ENCODE measurements around the gene MARCHF2.
"Not testable (repeated sequence)": the region's sequence is repeated elsewhere in the genome, so short reads cannot be mapped to it uniquely, and the experiment has no call there.

The MARCHF2 gene

DNA sequence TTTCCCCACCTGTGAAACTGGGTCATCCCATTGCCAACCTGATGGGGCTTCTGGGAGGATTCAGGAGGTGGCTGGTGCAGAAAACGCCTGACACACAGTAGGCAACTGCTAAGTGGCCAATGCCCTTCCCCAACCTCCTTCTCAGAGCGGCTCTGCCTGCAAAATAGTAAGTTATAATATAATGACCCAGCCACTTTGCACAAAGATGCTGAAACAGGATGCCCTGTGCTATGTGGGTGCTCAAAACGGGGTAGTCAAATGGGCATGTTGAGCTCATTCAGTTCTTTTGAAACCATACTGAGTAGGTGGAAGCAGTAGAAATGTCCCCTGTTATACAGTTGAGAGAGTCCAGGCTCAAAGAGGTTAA, 507 bp downstream of the MARCHF2 start:
- no peak for DNase-seq

DNA sequence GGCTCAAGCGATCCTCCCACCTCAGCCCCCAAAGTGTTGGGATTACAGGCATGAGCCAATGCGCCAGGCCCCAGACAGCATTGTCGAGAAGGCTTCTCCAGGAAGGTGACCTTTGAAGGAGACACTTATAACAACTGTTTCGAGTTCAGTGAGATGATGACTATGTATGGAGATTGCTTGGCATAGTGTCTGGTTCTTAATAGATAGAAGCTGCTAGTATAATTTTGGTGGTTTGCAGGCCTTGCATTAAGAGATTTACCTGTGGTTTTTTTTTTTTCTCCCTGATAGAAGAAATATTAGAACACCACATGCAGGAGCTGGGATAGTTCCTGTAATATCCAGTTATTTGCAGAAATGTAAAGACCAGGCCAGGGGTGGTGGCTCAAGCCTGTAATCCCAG, 3.7 kb downstream of the MARCHF2 start:
- DNase-seq, result no peak

GRCh38 chr19:8421484-8422461, 8.7 kb downstream of the MARCHF2 start:
- DNase-seq, result no peak

DNA sequence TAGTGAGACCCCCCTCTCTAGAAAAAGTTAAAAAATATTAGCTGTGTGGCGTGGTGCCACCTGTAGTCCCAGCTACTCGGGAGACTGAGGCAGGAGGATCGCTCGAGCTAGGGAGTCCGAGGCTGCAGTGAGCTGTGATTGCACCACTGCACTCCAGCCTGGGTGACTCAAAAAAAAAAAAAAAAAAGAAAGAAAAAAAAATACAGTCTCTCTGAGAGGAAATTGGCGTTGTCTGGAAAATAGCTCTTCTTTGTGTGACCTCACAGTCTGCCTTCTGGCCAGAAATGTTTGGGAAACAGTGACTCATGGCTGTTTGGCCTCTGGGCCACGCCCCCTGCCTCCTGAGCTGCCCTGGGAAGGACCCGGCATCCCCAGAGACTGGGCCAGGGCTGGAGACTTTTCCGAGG, 10.7 kb downstream of the MARCHF2 start:
- peak; percentile 36 to 63 for DNase-seq

GRCh38 chr19:8425331-8425730, 12.2 kb downstream of the MARCHF2 start:
- DNase-seq, result not testable (repeated sequence)

GRCh38 chr19:8426283-8426682, 13.2 kb downstream of the MARCHF2 start:
- DNase-seq, result no peak

- no peak for DNase-seq
Measured at GRCh38 chr19:8429044-8429443, 15.9 kb downstream of the MARCHF2 start.

GRCh38 chr19:8429826-8430225, 16.7 kb downstream of the MARCHF2 start:
- no peak for DNase-seq

DNA sequence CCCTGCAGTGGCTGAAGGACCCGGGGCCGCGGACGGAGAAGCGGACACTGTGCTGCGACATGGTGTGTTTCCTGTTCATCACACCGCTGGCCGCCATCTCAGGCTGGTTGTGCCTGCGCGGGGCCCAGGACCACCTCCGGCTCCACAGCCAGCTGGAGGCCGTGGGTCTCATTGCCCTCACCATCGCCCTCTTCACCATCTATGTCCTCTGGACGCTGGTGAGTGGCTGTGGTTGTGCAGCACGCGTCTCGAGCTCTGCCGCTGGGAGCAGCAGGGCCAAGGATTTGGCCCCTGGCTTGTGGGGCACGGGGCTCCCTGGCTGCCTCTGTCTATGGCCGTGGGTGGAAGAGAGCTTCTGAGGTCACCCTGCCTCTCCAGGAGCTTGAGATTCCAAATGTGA, 17.5 kb downstream of the MARCHF2 start:
- no peak for DNase-seq

- DNase-seq, result no peak
Measured at GRCh38 chr19:8438236-8438635, 25.1 kb downstream of the MARCHF2 start.

DNA sequence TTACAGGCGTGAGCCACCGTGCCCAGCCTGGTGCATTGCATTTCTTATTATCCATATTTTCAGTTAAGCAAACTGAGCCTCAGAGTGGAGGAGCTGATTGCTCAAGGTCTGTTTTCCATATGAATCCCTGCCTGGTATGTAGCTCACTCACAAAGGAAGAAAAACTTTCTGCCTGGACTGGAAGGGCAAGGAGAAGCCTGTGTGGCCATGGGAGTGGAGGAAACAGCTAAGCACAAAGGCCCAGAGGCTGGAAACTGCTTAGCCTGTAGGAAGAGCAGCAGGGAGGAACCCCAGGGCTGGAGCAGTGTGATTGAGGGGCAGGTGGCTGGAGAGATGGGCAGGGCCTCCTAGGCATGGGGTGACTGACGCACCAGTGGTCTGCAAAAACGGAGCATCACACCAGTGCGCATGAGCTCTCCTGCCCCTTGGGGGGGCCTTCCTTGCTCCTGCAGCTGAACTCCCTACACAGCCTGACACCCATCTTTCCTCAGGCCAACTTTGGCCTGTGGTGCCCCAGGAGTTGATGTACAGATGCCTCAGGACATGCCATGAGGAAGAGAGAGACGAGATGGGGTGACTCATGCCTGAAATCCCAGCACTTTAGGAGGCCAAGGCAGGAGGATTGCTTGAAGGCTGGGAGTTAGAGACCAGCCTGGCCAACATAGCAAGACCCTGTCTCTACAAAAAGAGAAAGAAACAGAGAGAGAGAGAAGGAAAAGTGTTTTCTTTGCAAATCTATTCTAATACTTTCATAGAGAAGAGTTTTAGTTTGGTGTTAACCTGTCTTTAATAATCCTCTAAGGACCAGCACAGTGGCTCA, 28.8 kb downstream of the MARCHF2 start:
- no peak for DNase-seq

DNA sequence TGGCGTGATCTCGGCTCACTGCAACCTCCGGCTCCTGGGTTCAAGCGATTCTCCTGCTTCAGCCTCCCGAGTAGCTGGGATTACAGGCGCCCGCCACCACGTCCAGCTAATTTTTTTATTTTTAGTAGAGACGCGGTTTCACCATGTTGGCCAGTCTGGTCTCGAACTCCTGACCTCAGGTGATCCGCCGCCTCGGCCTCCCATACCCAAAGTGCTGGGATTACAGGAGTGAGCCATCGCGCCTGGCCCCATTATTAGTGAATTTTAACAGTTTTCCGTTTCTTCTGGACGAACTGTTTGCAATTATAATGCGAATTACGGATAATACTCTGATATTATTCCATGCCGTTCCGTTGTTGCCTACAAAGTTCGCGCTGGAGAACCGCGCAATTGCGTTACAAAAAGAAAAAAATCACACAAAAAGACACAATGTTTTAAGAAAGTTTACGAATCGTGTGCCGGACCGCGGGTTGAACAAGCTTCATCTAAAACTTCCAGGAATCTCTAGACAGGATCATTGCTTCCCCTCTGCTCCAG, 31.1 kb downstream of the MARCHF2 start:
- DNase-seq, result not testable (repeated sequence)

GRCh38 chr19:8444677-8445487, 31.8 kb downstream of the MARCHF2 start, which contains the start of gene HNRNPM:
HNRNPM (plus strand) TSS chr19:8444975; CDS start chr19:8444999, 24 bp downstream.
- DNase-seq, result peak; percentile 94 to 96

GRCh38 chr19:8445488-8446001, 32.4 kb downstream of the MARCHF2 start:
- peak in 1 of 2 experiments; percentile 15 for DNase-seq

DNA sequence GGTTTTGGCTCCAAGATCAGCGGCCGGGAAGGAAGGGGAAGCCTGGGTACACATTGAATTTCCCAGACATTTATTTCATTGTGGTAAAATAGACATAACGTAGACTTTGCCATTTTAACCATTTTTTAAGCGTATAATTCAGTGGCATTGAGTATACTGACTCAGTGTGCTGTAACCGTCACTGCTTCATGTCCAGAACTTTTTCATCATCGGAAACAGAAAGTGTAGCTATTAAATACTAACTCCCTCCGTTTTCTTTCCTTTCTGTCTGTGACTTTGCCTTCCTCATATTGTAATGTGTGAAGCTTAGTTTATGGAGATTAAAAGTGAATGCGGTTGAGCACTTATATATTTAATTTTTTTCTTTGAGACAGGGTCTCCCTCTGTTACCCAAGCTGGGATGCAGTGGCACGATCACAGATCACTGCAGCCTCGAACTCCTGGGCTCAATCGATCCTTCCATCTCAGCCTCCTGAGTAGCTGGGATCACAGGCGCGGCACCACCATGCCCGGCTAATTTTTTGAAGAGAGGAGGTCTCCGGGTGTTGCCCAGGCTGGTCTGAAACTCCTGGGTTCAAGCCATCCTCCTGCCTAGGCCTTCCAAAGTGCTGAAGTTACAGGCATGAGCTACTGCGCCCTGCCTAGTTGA, 33.1 kb downstream of the MARCHF2 start:
- DNase-seq, result no peak

- DNase-seq, result no peak
Measured at GRCh38 chr19:8449830-8450229, 36.7 kb downstream of the MARCHF2 start.

- no peak for DNase-seq
Measured at GRCh38 chr19:8451377-8451776, 38.3 kb downstream of the MARCHF2 start.

GRCh38 chr19:8451885-8452284, 38.8 kb downstream of the MARCHF2 start:
- no peak for DNase-seq

- DNase-seq, result no peak
Measured at GRCh38 chr19:8452446-8453123, 39.5 kb downstream of the MARCHF2 start.

DNA sequence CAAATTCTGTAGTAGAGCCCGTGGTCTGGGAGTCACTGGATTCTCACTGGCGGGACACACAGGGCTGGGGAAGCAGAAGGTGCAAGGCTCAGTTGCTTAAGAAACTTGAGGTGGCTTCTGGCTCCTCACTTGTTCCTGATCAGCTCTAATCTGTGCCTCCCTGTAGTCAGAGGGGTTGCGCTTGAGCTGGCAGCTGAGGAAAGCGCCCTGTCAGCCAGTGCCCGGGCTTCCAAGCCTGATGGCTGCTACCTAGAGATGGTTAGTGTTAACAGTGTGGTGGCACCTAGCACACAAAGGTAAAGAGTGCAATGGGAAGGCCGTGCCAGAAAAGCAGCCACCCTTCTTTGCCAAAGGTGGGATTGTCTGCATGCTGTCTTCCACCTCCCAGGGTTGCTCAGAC, 40.5 kb downstream of the MARCHF2 start:
- no peak for DNase-seq

DNA sequence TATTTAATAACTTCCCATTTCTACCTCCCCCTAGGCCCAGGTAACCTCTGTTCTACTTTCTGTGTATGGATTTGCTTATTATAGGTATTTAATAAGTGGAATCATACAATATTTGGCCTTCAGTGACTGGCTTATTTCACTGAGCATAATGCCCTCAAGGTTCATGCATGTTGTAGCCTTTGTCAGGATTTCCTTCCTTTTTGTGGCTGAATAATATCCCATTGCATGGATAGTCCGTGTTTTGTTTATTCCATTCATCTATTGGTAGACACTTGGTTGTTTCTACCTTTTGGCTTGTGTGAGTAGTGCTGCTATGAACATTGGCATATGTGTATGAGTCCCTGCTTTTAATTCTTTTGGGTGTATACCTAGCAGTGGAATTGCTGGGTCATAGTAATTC, 41.1 kb downstream of the MARCHF2 start:
- no peak for DNase-seq
